GM13977 (cell line): ENCODE results near the gene RAB44.

ENCODE experiments used
- DNase-seq: peaks from one replicate; pipeline ENCODE4 v3.0.0; 2012; ENCODE audit warnings: low spot score
- in situ Hi-C: fragments of 300-500 bp; cut with MboI; formaldehyde crosslinking; loops from one replicate; pipeline ENCODE4 v1.12.0; 2022; ENCODE audit warnings: low sequenced_read_pairs, low pct_unique_long_range_greater_than_20kb, mixed read lengths, inconsistent platforms; ENCODE audit not compliant: unreplicated experiment
- TF ChIP-seq, protein P1 (sequence below): IDR thresholded peaks from 2 replicates; pipeline ENCODE4 v1.5.1; 2012; ENCODE audit warnings: mild to moderate bottlenecking, control low read depth; ENCODE audit not compliant: insufficient read depth; ENCODE audit errors: extremely low read depth, missing control alignments

Gene RAB44

DNA sequence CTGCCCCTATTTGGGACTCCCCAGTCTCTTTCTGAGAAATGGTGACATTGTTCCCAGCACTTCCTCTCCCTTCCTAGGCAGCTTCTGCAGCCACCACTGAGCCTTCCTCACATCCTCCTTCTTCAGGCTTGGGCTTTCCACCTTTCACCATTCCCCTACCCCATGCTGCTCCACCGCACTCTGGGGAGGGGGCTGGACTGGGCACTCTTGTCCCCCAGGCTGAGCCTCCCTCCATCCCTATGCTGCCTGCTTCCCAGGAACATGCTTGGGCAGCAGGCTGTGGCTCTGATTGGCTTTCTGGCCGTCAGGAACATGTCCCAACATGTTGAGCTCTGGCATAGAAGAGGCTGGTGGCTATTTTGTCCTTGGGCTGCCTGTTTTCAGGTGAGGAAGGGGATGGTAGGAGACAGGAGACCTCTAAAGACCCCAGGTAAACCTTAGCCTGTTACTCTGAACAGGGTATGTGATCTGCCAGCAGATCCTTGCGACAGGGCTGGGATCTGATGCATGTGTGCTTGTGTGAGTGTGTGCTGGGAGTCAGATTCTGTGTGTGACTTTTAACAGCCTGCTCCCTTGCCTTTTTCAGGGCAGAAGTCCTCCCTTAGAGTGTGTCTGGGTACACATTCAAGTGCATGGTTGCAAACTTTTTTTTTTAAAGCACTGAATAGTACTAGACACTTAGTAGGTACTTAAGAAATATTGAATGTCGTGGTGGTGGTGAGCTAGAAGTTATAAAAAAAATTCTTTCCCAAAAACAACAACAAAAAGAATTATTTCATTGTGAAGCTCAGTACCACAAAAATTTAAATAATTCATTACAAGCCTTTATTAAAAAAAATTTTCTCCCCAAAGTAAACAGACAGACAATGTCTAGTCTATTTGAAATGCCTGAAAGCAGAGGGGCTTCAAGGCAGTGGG is 21.2 kb upstream of the RAB44 start:
- in situ Hi-C loops = no loop called here
- no peak for DNase-seq
- TF ChIP-seq, protein P1, sequence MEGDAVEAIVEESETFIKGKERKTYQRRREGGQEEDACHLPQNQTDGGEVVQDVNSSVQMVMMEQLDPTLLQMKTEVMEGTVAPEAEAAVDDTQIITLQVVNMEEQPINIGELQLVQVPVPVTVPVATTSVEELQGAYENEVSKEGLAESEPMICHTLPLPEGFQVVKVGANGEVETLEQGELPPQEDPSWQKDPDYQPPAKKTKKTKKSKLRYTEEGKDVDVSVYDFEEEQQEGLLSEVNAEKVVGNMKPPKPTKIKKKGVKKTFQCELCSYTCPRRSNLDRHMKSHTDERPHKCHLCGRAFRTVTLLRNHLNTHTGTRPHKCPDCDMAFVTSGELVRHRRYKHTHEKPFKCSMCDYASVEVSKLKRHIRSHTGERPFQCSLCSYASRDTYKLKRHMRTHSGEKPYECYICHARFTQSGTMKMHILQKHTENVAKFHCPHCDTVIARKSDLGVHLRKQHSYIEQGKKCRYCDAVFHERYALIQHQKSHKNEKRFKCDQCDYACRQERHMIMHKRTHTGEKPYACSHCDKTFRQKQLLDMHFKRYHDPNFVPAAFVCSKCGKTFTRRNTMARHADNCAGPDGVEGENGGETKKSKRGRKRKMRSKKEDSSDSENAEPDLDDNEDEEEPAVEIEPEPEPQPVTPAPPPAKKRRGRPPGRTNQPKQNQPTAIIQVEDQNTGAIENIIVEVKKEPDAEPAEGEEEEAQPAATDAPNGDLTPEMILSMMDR = no peak

DNA sequence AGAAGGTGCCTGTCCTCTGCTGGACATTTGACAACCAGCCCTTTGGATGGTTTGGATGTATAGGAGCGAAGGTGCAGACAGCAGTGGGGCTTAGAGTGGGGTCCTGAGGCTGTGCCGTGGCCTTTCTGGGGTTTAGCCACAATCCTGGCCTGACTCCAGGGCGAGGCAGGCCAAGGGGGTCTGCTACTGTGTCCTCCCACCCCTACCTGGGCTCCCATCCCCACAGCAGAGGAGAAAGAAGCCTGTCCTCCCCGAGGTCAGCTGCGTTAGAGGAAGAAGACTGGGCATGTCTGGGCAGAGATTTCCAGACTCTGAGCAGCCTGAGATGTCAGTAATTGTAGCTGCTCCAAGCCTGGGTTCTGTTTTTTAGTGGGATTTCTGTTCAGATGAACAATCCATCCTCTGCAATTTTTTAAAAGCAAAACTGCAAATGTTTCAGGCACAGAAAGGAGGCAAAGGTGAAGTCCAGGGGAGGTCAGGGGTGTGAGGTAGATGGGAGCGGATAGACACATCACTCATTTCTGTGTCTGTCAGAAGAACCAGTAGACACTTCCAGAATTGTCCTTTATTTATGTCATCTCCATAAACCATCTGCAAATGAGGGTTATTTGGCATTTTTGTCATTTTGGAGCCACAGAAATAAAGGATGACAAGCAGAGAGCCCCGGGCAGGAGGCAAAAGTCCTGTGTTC is 20.4 kb upstream of the RAB44 start:
- DNase-seq = no peak
- TF ChIP-seq, protein P1 = no peak
- in situ Hi-C loops = no loop called here

DNA sequence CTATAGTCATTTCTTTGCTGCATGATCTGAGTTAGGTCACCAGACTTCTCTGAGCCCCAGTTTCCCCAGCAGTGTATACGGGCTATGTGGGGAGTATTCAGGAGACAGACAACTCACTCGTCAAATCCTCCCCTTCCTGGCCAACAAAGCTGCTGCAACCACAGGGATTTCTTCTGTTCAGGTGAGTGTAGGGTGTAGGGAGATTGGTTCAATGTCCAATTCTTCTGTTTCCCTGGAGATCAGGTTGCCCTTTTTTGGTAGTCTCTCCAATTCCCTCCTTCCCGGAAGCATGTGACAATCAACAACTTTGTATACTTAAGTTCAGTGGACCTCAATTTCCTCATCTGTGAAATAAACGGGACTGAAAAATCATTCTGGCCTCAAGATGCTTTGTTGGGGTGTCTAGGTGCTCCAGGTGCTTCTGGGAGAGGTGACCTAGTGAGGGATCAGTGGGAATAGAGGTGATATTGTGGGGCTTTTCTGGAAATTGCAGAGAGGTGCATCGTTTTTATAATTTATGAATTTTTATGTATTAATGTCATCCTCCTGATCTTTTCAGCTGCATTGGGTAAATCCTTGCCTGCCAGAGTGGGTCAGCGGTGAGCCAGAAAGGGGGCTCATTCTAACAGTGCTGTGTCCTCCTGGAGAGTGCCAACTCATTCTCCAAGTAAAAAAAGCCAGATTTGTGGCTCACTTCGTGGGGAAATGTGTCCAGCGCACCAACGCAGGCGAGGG is 19.7 kb upstream of the RAB44 start:
- DNase-seq = no peak
- in situ Hi-C loops = no loop called here
- TF ChIP-seq, protein P1 = no peak

- in situ Hi-C loops = no loop called here
- peak; percentile 89 for DNase-seq
- TF ChIP-seq, protein P1 = no peak
Measured at GRCh38 chr6:36678488-36679042, 19.1 kb upstream of the RAB44 start, which contains the start of gene CDKN1A. Gene CDKN1A (plus strand): TSS chr6:36678714. CDS start chr6:36684102, 5,388 bp downstream.

- no peak for DNase-seq
- TF ChIP-seq, protein P1 = no peak
- in situ Hi-C loops = no loop called here
Measured at GRCh38 chr6:36679043-36679833, 18.4 kb upstream of the RAB44 start.
